Ovary (tissue), 9 donors: Measurements from ENCODE around the gene TRIP13. TPM values are rescaled to one million over a fixed set of nuclear protein-coding genes. Genes with fewer than 3 reads are reported as not detected.

Source experiments
- DNase-seq, 5 donors: peaks; one replicate each; pipeline ENCODE4 v3.0.0-alpha.2; 2019 to 2020
- H3K27ac ChIP-seq, 2 donors: fragments of 200-600 bp; one replicate each; pipeline versions ENCODE4 v1.5.1 to v1.8.0; 2019 to 2022
- H3K27me3 ChIP-seq: fragments of 200-600 bp; one replicate; pipeline ENCODE4 v1.8.0; 2022
- H3K36me3 ChIP-seq: fragments of 200-600 bp; sonication (generic); one replicate; pipeline ENCODE4 v1.5.1; 2019
- H3K4me1 ChIP-seq: one replicate; pipeline ENCODE4 v1.8.1; 2013; ENCODE audit warnings: mild to moderate bottlenecking, moderate library complexity; ENCODE audit not compliant: insufficient read depth
- H3K4me3 ChIP-seq: fragments of 200-600 bp; sonication (generic); one replicate; pipeline ENCODE4 v1.5.1; 2017
- H3K9me3 ChIP-seq, 2 donors: fragments of 200-600 bp in 1 of 2; sonication (generic) in 1 of 2; one replicate each; pipeline versions ENCODE4 v1.5.1 to v1.8.1; 2013 to 2019; ENCODE audit warnings: mild to moderate bottlenecking in 1 of 2, moderate library complexity in 1 of 2
- CTCF ChIP-seq, 3 donors: fragments of 450-650 bp in 2 of 3; fragments of 200-600 bp in 1 of 3; IDR thresholded peaks; one replicate each; pipeline versions ENCODE4 v1.5.1 to v1.8.0; 2016 to 2022; ENCODE audit warnings: antibody characterized with exemption in 3 of 3, mild to moderate bottlenecking in 1 of 3
- EP300 ChIP-seq: sonication (generic); formaldehyde crosslinking; IDR thresholded peaks from one replicate; pipeline ENCODE4 v1.6.1; 2017; ENCODE audit warnings: antibody characterized with exemption
- POLR2A ChIP-seq: fragments of 450-650 bp; IDR thresholded peaks from one replicate; pipeline ENCODE4 v1.6.1; 2017; ENCODE audit warnings: antibody characterized with exemption, mild to moderate bottlenecking, moderate library complexity
- WGBS, 3 donors: extraction: QIAGEN DNeasy Blood & Tissue Kit in 1 of 3; methylation state at CpG; one replicate each; pipeline versions ENCODE4 v1.1.5 to v1.1.7; 2013 to 2017; 5-methylcytosine and 5-hydroxymethylcytosine counted together
- intact Hi-C, 4 donors: fragments of 100-400 bp; cut with DNase I; formaldehyde crosslinking; loops; one replicate each; pipeline versions ENCODE4 v1.11.0 to v1.15.1; 2022 to 2023
- polyA plus RNA-seq, 2 donors: library from polyadenylated mRNA; stranded (reverse); fragments of 200-250 nt in 1 of 2; fragments of 350-450 nt in 1 of 2; fragmentation: Illumina TruSeq in 1 of 2; extraction: RNeasy Lipid Tissue Mini Kit (QIAGEN cat#74804) in 1 of 2; gene quantifications; one replicate each; pipeline ENCODE4 v1.2.3, GENCODE V29; 2013 to 2014
- total RNA-seq, 7 donors: library from RNA; depleted of rRNA in 2 of 7; stranded (reverse); fragments of >200 nt in 2 of 7; fragmentation: NEBNext Ultra II Directional in 3 of 7; extraction: Animal tissue kit (Norgen Biotek cat#: 25700) in 3 of 7; gene quantifications; one replicate each; pipeline versions ENCODE4 v1.1.0 to v1.2.4, GENCODE V29; 2016 to 2023
- donor health status: DM: no; HTN: no; CAD: no; lungs with moderate emphysema.
- donor health status: DM: no; HTN: no; CAD: no.
- donor health status: Bipolar disorder and iron deficiency.
- donor health status: DM: yes; HTN: yes; CAD: no.
- donor health status: DM: no; HTN: no; CAD: no.
- donor health status: DM: yes; HTN: yes; CAD: no.

Gene TRIP13
- total and polyA plus RNA-seq, 9 donors, result 1.3 to 3.9 (median 2.0) TPM

- TF ChIP-seq POLR2A, result no peak
- TF ChIP-seq EP300, result no peak
- no peak for TF ChIP-seq CTCF (IDR thresholded peaks at IDR 0.05)
- Histone ChIP-seq H3K36me3 (no peaks in the 10 kb centered on the region), H3K9me3 (no peaks in the 10 kb centered on the region), H3K4me3 (peak overlapping the region; percentile 91), H3K27ac (peak overlapping the region in 1 of 2 donors; percentile 81), H3K4me1 (peaks cover 9% of the 10 kb centered on the region), H3K27me3 (no peaks in the 10 kb centered on the region)
- intact Hi-C loops, result loop anchor here in 2 of 4 donors (5.0 kb wide), 1 partner anchor 219 kb away; no protein-coding TSS in a partner anchor
- WGBS, 3 donors, result 56 to 74% (median 64%) methylated on average over 34 of the region's 34 CpGs
- no peak for DNase-seq
Measured at GRCh38 chr5:891117-891836, 1.4 kb upstream of the TRIP13 start.

- H3K4me1 ChIP-seq, result peaks cover 9% of the 10 kb centered on the region
- H3K27me3 ChIP-seq, result no peaks in the 10 kb centered on the region
- H3K36me3 ChIP-seq, result no peaks in the 10 kb centered on the region
- H3K27ac ChIP-seq, result peak overlapping the region; percentile 33 to 81
- DNase-seq, result no peak
- intact Hi-C loops, result loop anchor here in 2 of 4 donors (5.0 kb wide), 1 partner anchor 220 kb away; no protein-coding TSS in a partner anchor
- no peaks in the 10 kb centered on the region for H3K9me3 ChIP-seq
- peak overlapping the region; percentile 91 for H3K4me3 ChIP-seq
- WGBS, 3 donors, result 6 to 15% (median 9%) methylated on average over 23 to 25 of the region's 25 CpGs
- TF ChIP-seq EP300 (no peak), CTCF (IDR thresholded peaks at IDR 0.05) (no peak), POLR2A (no peak)
Measured at GRCh38 chr5:891837-892393, 769 bp upstream of the TRIP13 start.

- H3K27ac ChIP-seq, result no peak overlapping the region
- peak in 1 of 5 donors; percentile 39 for DNase-seq
- peaks cover 9% of the 10 kb centered on the region for H3K4me1 ChIP-seq
- 0 to 1% (median 1%) methylated on average over 15 to 31 of the region's 31 CpGs for WGBS, 3 donors
- no peaks in the 10 kb centered on the region for H3K9me3 ChIP-seq
- H3K36me3 ChIP-seq, result no peaks in the 10 kb centered on the region
- intact Hi-C loops, result loop anchor here in 2 of 4 donors (5.0 kb wide), 1 partner anchor 221 kb away; no protein-coding TSS in a partner anchor
- TF ChIP-seq CTCF (IDR thresholded peaks at IDR 0.05) (no peak), EP300 (no peak)
- no peaks in the 10 kb centered on the region for H3K27me3 ChIP-seq
- peak overlapping the region; percentile 91 for H3K4me3 ChIP-seq
Measured at GRCh38 chr5:893137-893506, 438 bp downstream of the TRIP13 start.

GRCh38 chr5:893711-894110 lies 1.0 kb downstream of the TRIP13 start:
- intact Hi-C loops, result loop anchor here in 2 of 4 donors (5.0 kb wide), 1 partner anchor 221 kb away; no protein-coding TSS in a partner anchor
- no peaks in the 10 kb centered on the region for H3K27me3 ChIP-seq
- no peak overlapping the region for H3K27ac ChIP-seq
- no peak overlapping the region for H3K4me3 ChIP-seq
- no peak for DNase-seq
- H3K4me1 ChIP-seq, result peaks cover 9% of the 10 kb centered on the region
- TF ChIP-seq CTCF (IDR thresholded peaks at IDR 0.05) (no peak), EP300 (no peak), POLR2A (no peak)
- no peaks in the 10 kb centered on the region for H3K36me3 ChIP-seq
- 84 to 90% (median 86%) methylated on average over 9 of the region's 9 CpGs for WGBS, 3 donors
- H3K9me3 ChIP-seq, result no peaks in the 10 kb centered on the region
